HT1080 (cell line): ENCODE measurements around the gene C6orf136. TPM values are rescaled to one million over a fixed set of nuclear protein-coding genes. Genes with fewer than 3 reads are reported as not detected.
"Not testable (repeated sequence)": the region's sequence is repeated elsewhere in the genome, so short reads cannot be mapped to it uniquely, and the experiment has no call there.

ENCODE experiments used
- DNase-seq: peaks from one replicate; pipeline ENCODE4 v3.0.0-alpha.2; 2015; ENCODE audit warnings: low read depth
- total RNA-seq: library from RNA; depleted of rRNA; stranded (reverse); fragments of >200 nt; shearing (Covaris generic); gene quantifications from 2 replicates; pipeline ENCODE4 v1.2.3, GENCODE V29; 2014

The C6orf136 gene
- total RNA-seq, 1 experiment from 2014 or later = 16.2 TPM

GRCh38 chr6:30655743-30656094 lies 8.8 kb downstream of the C6orf136 start:
- no peak for DNase-seq

GRCh38 chr6:30656513-30656912 lies 9.6 kb downstream of the C6orf136 start:
- DNase-seq = no peak

GRCh38 chr6:30657454-30657853 lies 10.5 kb downstream of the C6orf136 start:
- DNase-seq = no peak

- DNase-seq = not testable (repeated sequence)
Observed at GRCh38 chr6:30657922-30658321, 11.0 kb downstream of the C6orf136 start.

- no peak for DNase-seq
Observed at GRCh38 chr6:30664994-30665767, 18.2 kb downstream of the C6orf136 start.

GRCh38 chr6:30666300-30666699 lies 19.4 kb downstream of the C6orf136 start:
- DNase-seq = peak; percentile 34

GRCh38 chr6:30670760-30671527 lies 24.0 kb downstream of the C6orf136 start:
- no peak for DNase-seq

GRCh38 chr6:30672445-30673253 lies 25.7 kb downstream of the C6orf136 start, which contains the start of gene DHX16:
TSS of gene DHX16 (minus strand) at chr6:30673006. CDS start at chr6:30672841, 165 bp downstream.
- DNase-seq = peak; percentile 97

GRCh38 chr6:30676660-30677285 lies 29.8 kb downstream of the C6orf136 start:
- DNase-seq = no peak

GRCh38 chr6:30678964-30679726 lies 32.2 kb downstream of the C6orf136 start:
- DNase-seq = peak; percentile 81

- DNase-seq = no peak
Observed at GRCh38 chr6:30679765-30680535, 33.0 kb downstream of the C6orf136 start.

GRCh38 chr6:30681766-30682142 lies 34.8 kb downstream of the C6orf136 start:
- DNase-seq = no peak

- peak; percentile 96 for DNase-seq
Observed at GRCh38 chr6:30682143-30683117, 35.5 kb downstream of the C6orf136 start.

GRCh38 chr6:30683183-30683979 lies 36.4 kb downstream of the C6orf136 start:
- no peak for DNase-seq

GRCh38 chr6:30683980-30684338 lies 37.0 kb downstream of the C6orf136 start:
- no peak for DNase-seq

GRCh38 chr6:30684386-30685156 lies 37.6 kb downstream of the C6orf136 start:
- DNase-seq = peak; percentile 44
